Vagina (tissue), 2 donors: ENCODE measurements around the gene CAMK2N2.

Source experiments
- POLR2A ChIP-seq, 2 donors: fragments of 450-650 bp; IDR thresholded peaks; one replicate each; pipeline ENCODE4 v1.6.1; 2017; ENCODE audit warnings: antibody characterized with exemption in 2 of 2, mild to moderate bottlenecking in 2 of 2, moderate library complexity in 2 of 2
- TF ChIP-seq, protein P1 (sequence below), 3 experiments: fragments of 450-650 bp in 2 of 3; fragments of 200-600 bp in 1 of 3; sonication (generic) in 1 of 3; IDR thresholded peaks; one replicate each; pipeline ENCODE4 v1.5.1; 2017 to 2019; ENCODE audit warnings: antibody characterized with exemption in 3 of 3, mild to moderate bottlenecking in 2 of 3, moderate library complexity in 2 of 3

DNA sequence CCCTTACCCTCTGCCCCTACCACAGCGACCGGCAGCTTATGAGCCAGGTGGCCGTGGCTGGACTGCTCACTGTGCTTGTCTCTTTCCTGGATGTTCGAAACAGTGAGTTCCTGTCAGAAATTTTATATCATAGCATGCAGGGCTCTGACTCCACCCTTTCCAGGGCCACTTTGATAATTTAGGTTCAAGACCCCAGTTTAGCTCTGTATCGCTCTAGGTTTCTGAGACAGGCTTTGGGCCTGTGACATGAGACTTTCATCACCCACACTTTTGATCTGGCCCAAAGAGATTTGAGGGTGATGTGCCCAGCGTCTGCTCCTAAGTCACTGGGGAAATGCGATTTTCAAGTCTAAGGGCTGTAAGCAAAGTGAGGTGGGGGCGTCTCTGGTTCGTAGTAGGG lies 46.6 kb upstream of the CAMK2N2 start:
- TF ChIP-seq, protein P1, sequence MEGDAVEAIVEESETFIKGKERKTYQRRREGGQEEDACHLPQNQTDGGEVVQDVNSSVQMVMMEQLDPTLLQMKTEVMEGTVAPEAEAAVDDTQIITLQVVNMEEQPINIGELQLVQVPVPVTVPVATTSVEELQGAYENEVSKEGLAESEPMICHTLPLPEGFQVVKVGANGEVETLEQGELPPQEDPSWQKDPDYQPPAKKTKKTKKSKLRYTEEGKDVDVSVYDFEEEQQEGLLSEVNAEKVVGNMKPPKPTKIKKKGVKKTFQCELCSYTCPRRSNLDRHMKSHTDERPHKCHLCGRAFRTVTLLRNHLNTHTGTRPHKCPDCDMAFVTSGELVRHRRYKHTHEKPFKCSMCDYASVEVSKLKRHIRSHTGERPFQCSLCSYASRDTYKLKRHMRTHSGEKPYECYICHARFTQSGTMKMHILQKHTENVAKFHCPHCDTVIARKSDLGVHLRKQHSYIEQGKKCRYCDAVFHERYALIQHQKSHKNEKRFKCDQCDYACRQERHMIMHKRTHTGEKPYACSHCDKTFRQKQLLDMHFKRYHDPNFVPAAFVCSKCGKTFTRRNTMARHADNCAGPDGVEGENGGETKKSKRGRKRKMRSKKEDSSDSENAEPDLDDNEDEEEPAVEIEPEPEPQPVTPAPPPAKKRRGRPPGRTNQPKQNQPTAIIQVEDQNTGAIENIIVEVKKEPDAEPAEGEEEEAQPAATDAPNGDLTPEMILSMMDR (IDR thresholded peaks at IDR 0.05), result no peak
- TF ChIP-seq POLR2A (IDR thresholded peaks at IDR 0.05), result no peak
